ENCODE data around the gene ZDHHC8. TPM values are rescaled to one million over a fixed set of nuclear protein-coding genes. Genes with fewer than 3 reads are reported as not detected.

ZDHHC8 gene
- total RNA-seq, 1 experiment from 2014 or later, result 51.7 TPM

DNA sequence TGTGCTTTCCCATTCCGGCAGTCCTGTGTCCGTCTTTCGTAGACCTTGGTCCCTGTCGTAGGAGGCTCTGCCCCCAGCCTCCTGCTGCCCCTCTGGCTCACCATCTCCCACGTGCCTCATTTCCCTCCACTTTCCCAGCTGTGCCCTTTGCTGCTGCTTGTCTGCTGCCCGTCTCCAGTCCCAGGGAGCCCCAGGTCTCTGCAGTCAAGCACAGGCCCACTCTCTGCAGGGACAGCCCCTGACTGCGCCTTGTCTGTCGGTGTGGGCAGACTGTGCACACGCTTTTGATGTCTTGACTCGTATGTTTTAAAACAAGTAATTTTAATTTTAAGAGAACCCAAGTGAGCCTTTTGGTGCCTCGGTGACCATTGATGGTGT is 39.1 kb upstream of the ZDHHC8 start:
- no peak overlapping the region for H3K18ac ChIP-seq (ENCODE audit: insufficient read length, low read depth, low read length)
- H2BK5ac ChIP-seq (ENCODE audit: insufficient read length, low read length), result no peak overlapping the region
- no peak overlapping the region for H4K91ac ChIP-seq (ENCODE audit: insufficient read length, low read depth, low read length)
- no peak overlapping the region for H4K8ac ChIP-seq (replicated peaks; ENCODE audit: insufficient read length, low read depth, low read length)
- no peak overlapping the region for H3K23ac ChIP-seq (ENCODE audit: insufficient read length, low read depth, low read length)
- H3K4me1 ChIP-seq (ENCODE audit: insufficient read depth, low read length), result no peaks in the 10 kb centered on the region
- no peaks in the 10 kb centered on the region for H4K20me1 ChIP-seq (ENCODE audit: control insufficient read depth, insufficient read depth, insufficient read length)
- Mint-ChIP-seq H3K4me1 (no peaks in the 10 kb centered on the region), H3K27ac (no peak overlapping the region), H3K27me3 (ENCODE audit: low read depth) (no peaks in the 10 kb centered on the region; the same call in 1 of the 2 replicates), H3K36me3 (ENCODE audit: insufficient read depth in 1 of 3, low read depth in 3 of 3) (peaks cover 81 to 100% (median 99%) of the 10 kb centered on the region in 3 experiments), H3K4me3 (no peak overlapping the region), H3K9me3 (no peaks in the 10 kb centered on the region)
- H3K27me3 ChIP-seq (ENCODE audit: insufficient read depth, low read length), result no peaks in the 10 kb centered on the region
- no peak overlapping the region for H3K27ac ChIP-seq (ENCODE audit: insufficient read length, low read depth, low read length)
- H3K4me2 ChIP-seq (ENCODE audit: insufficient read depth, insufficient read length, low read length), result no peak overlapping the region
- DNase-seq, result no peak
- H2BK20ac ChIP-seq (ENCODE audit: low read depth, low read length, poor library complexity, severe bottlenecking), result no peak overlapping the region
- H4K5ac ChIP-seq (ENCODE audit: insufficient read length, low read depth, low read length), result no peak overlapping the region
- H3K23me2 ChIP-seq (ENCODE audit: insufficient read length, low read depth, low read length, poor library complexity, severe bottlenecking), result no peaks in the 10 kb centered on the region
- WGBS (ENCODE audit: extremely low coverage, insufficient read length, low lambda C conversion rate), result no CpG with 5 or more reads among the region's 11 CpGs
- no peaks in the 10 kb centered on the region for H3K9me3 ChIP-seq (ENCODE audit: control insufficient read depth, low read depth, low read length)
- H3K79me1 ChIP-seq (ENCODE audit: insufficient read depth, low read depth, low read length, poor library complexity, severe bottlenecking), result peaks cover 2% of the 10 kb centered on the region
- H2AK5ac ChIP-seq (ENCODE audit: insufficient read length, low read length), result no peak overlapping the region
- no peak overlapping the region for H3K14ac ChIP-seq (ENCODE audit: insufficient read depth, low read length)
- H2BK120ac ChIP-seq (ENCODE audit: low read depth, low read length, poor library complexity, severe bottlenecking), result no peak overlapping the region
- H3K4ac ChIP-seq (ENCODE audit: low read depth, low read length), result no peak overlapping the region
- H3K9ac ChIP-seq (ENCODE audit: extremely low read depth, insufficient read length, low read length), result no peak overlapping the region
- H2BK12ac ChIP-seq (ENCODE audit: insufficient read length, low read depth, low read length), result no peak overlapping the region
- H3K79me2 ChIP-seq (ENCODE audit: insufficient read depth, low read length), result no peaks in the 10 kb centered on the region
- H3K56ac ChIP-seq (ENCODE audit: insufficient read length, low read depth, low read length), result no peak overlapping the region
- H2BK15ac ChIP-seq (ENCODE audit: low read depth, low read length), result no peak overlapping the region
- TF ChIP-seq, protein P1, sequence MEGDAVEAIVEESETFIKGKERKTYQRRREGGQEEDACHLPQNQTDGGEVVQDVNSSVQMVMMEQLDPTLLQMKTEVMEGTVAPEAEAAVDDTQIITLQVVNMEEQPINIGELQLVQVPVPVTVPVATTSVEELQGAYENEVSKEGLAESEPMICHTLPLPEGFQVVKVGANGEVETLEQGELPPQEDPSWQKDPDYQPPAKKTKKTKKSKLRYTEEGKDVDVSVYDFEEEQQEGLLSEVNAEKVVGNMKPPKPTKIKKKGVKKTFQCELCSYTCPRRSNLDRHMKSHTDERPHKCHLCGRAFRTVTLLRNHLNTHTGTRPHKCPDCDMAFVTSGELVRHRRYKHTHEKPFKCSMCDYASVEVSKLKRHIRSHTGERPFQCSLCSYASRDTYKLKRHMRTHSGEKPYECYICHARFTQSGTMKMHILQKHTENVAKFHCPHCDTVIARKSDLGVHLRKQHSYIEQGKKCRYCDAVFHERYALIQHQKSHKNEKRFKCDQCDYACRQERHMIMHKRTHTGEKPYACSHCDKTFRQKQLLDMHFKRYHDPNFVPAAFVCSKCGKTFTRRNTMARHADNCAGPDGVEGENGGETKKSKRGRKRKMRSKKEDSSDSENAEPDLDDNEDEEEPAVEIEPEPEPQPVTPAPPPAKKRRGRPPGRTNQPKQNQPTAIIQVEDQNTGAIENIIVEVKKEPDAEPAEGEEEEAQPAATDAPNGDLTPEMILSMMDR (conservative IDR thresholded peaks at IDR 0.05), result no peak
- H2AFZ ChIP-seq (ENCODE audit: low read length), result no peak overlapping the region
- no peak overlapping the region for H3T11ph ChIP-seq (ENCODE audit: low read length)
